Left ventricle myocardium superior (tissue), 1 donor: ENCODE measurements around the gene TRMT10B. TPM values are rescaled to one million over a fixed set of nuclear protein-coding genes. Genes with fewer than 3 reads are reported as not detected.

ENCODE experiments used
- ATAC-seq: fragments of 200-7000 bp; cut with Tn5 transposase; one replicate; pipeline ENCODE4 v1.9.1; 2020; ENCODE audit warnings: mild to moderate bottlenecking, moderate library complexity
- DNase-seq: peaks from one replicate; pipeline ENCODE4 v3.0.0-alpha.2; 2020
- intact Hi-C: fragments of 100-400 bp; cut with micrococcal nuclease; formaldehyde crosslinking; loops from one replicate; pipeline ENCODE4 v1.11.0; 2022
- long read RNA-seq: library from polyadenylated mRNA; unstranded; transcript quantifications from one replicate; pipeline ENCODE4 v2.0.0, GENCODE V29; 2021
- total RNA-seq: library from RNA; stranded (reverse); fragmentation: NEBNext Ultra II Directional; extraction: Animal tissue kit (Norgen Biotek cat#: 25700); gene quantifications from one replicate; pipeline ENCODE4 v1.2.1, GENCODE V29; 2021
- donor health status: DM: no; HTN: yes; CAD: no; lungs with severe emphysema.

TRMT10B gene
- total RNA-seq, result 2.9 TPM
- long read RNA-seq, partial matches to known transcripts, result 1 of 19 reads
- long read RNA-seq, other reads (novel, unspliced or antisense), result 15 of 19 reads

- ATAC-seq, result peak; percentile 98
- intact Hi-C loops, result no loop called here
- peak; percentile 78 for DNase-seq
These were observed at the start of gene TRMT10B for GRCh38 chr9:37753489-37754190. TSS of gene TRMT10B (plus strand) at chr9:37753805. CDS start at chr9:37761932, 8,127 bp downstream.

GRCh38 chr9:37705787-37706186 lies 47.8 kb upstream of the TRMT10B start:
- no peak for ATAC-seq
- intact Hi-C loops, result no loop called here
- DNase-seq, result no peak

GRCh38 chr9:37706290-37706689 lies 47.3 kb upstream of the TRMT10B start:
- intact Hi-C loops, result no loop called here
- DNase-seq (no peak), ATAC-seq (no peak)

GRCh38 chr9:37707748-37708147 lies 45.9 kb upstream of the TRMT10B start:
- DNase-seq (no peak), ATAC-seq (no peak)
- intact Hi-C loops, result no loop called here

- ATAC-seq (no peak), DNase-seq (no peak)
- intact Hi-C loops, result no loop called here
These were observed 43.6 kb upstream of the TRMT10B start for GRCh38 chr9:37710046-37710445.

GRCh38 chr9:37715260-37715659 lies 38.3 kb upstream of the TRMT10B start:
- intact Hi-C loops, result no loop called here
- no peak for DNase-seq
- no peak for ATAC-seq

- DNase-seq (no peak), ATAC-seq (no peak)
- intact Hi-C loops, result no loop called here
These were observed 37.6 kb upstream of the TRMT10B start for GRCh38 chr9:37715991-37716505.

- intact Hi-C loops, result no loop called here
- ATAC-seq (no peak), DNase-seq (no peak)
These were observed 34.1 kb upstream of the TRMT10B start for GRCh38 chr9:37719526-37719925.

GRCh38 chr9:37727013-37727412 lies 26.6 kb upstream of the TRMT10B start:
- ATAC-seq (no peak), DNase-seq (no peak)
- intact Hi-C loops, result no loop called here

GRCh38 chr9:37729499-37729898 lies 24.1 kb upstream of the TRMT10B start:
- no peak for DNase-seq

GRCh38 chr9:37730256-37730655 lies 23.3 kb upstream of the TRMT10B start:
- no peak for ATAC-seq
- no peak for DNase-seq
- intact Hi-C loops, result no loop called here

More at GRCh38 chr9:37729499-37729898, 24.1 kb upstream of the TRMT10B start:
- ATAC-seq, result no peak
- intact Hi-C loops, result no loop called here

GRCh38 chr9:37730839-37731238 lies 22.8 kb upstream of the TRMT10B start:
- no peak for ATAC-seq
- no peak for DNase-seq
- intact Hi-C loops, result no loop called here

GRCh38 chr9:37732086-37732741 lies 21.4 kb upstream of the TRMT10B start:
- no peak for DNase-seq
- ATAC-seq, result no peak
- intact Hi-C loops, result no loop called here

- ATAC-seq, result no peak
- intact Hi-C loops, result no loop called here
- no peak for DNase-seq
These were observed 20.7 kb upstream of the TRMT10B start for GRCh38 chr9:37732952-37733351.

- no peak for DNase-seq
- intact Hi-C loops, result no loop called here
- no peak for ATAC-seq
These were observed 14.4 kb upstream of the TRMT10B start for GRCh38 chr9:37739222-37739621.

GRCh38 chr9:37740128-37740527 lies 13.5 kb upstream of the TRMT10B start:
- intact Hi-C loops, result loop anchor here (10.0 kb wide), 1 partner anchor 625 kb away; no protein-coding TSS in a partner anchor
- ATAC-seq, result no peak
- no peak for DNase-seq

- ATAC-seq, result no peak
- DNase-seq, result no peak
- intact Hi-C loops, result loop anchor here (10.0 kb wide), 1 partner anchor 624 kb away; no protein-coding TSS in a partner anchor
These were observed 12.8 kb upstream of the TRMT10B start for GRCh38 chr9:37740631-37741328.

GRCh38 chr9:37745970-37746369 lies 7.6 kb upstream of the TRMT10B start:
- ATAC-seq (no peak), DNase-seq (no peak)
- intact Hi-C loops, result loop anchor here (10.0 kb wide), 1 partner anchor 619 kb away; no protein-coding TSS in a partner anchor

GRCh38 chr9:37746448-37747270 lies 6.9 kb upstream of the TRMT10B start:
- intact Hi-C loops, result loop anchor here (10.0 kb wide), 1 partner anchor 618 kb away; no protein-coding TSS in a partner anchor
- no peak for DNase-seq
- ATAC-seq, result no peak
